Ascending aorta (tissue), 2 donors: ENCODE results near the gene AKR1C2. TPM values are rescaled to one million over a fixed set of nuclear protein-coding genes. Genes with fewer than 3 reads are reported as not detected.
"Not testable (repeated sequence)": the region's sequence is repeated elsewhere in the genome, so short reads cannot be mapped to it uniquely, and the experiment has no call there.

Experiments
- DNase-seq, 2 donors: peaks; one replicate each; pipeline ENCODE4 v3.0.0-alpha.2; 2019; ENCODE audit warnings: low spot score in 2 of 2
- H3K27ac ChIP-seq, 2 donors: fragments of 200-600 bp; sonication (generic); one replicate each; pipeline ENCODE4 v1.5.1; 2016 to 2017; ENCODE audit warnings: mild to moderate bottlenecking in 1 of 2
- H3K27me3 ChIP-seq: fragments of 200-600 bp; sonication (generic); one replicate; pipeline ENCODE4 v1.5.1; 2017
- H3K36me3 ChIP-seq, 2 donors: fragments of 200-600 bp; sonication (generic); one replicate each; pipeline ENCODE4 v1.5.1; 2016
- H3K4me1 ChIP-seq, 2 donors: fragments of 200-600 bp; sonication (generic); one replicate each; pipeline ENCODE4 v1.5.1; 2016 to 2017; ENCODE audit warnings: mild to moderate bottlenecking in 1 of 2
- H3K4me3 ChIP-seq, 2 donors: fragments of 200-600 bp; sonication (generic); one replicate each; pipeline ENCODE4 v1.5.1; 2016 to 2017; ENCODE audit warnings: mild to moderate bottlenecking in 1 of 2
- H3K9me3 ChIP-seq, 2 donors: fragments of 200-600 bp; sonication (generic); one replicate each; pipeline ENCODE4 v1.5.1; 2016
- intact Hi-C: fragments of 100-400 bp; cut with DNase I; formaldehyde crosslinking; loops from one replicate; pipeline ENCODE4 v1.15.1; 2023
- total RNA-seq: library from RNA; depleted of rRNA; stranded (reverse); fragments of >200 nt; gene quantifications from one replicate; pipeline ENCODE4 v1.1.0, GENCODE V29; 2016
- TF ChIP-seq, protein P1 (sequence below), 3 experiments: fragments of 200-600 bp in 2 of 3; fragments of 450-650 bp in 1 of 3; sonication (generic) in 2 of 3; IDR thresholded peaks; one replicate each; pipeline ENCODE4 v1.5.1; 2016 to 2019; ENCODE audit warnings: antibody characterized with exemption in 3 of 3, mild to moderate bottlenecking in 1 of 3, moderate library complexity in 1 of 3

AKR1C2 gene
- total RNA-seq, 1 donor from 2014 or later = 16.6 TPM

DNA sequence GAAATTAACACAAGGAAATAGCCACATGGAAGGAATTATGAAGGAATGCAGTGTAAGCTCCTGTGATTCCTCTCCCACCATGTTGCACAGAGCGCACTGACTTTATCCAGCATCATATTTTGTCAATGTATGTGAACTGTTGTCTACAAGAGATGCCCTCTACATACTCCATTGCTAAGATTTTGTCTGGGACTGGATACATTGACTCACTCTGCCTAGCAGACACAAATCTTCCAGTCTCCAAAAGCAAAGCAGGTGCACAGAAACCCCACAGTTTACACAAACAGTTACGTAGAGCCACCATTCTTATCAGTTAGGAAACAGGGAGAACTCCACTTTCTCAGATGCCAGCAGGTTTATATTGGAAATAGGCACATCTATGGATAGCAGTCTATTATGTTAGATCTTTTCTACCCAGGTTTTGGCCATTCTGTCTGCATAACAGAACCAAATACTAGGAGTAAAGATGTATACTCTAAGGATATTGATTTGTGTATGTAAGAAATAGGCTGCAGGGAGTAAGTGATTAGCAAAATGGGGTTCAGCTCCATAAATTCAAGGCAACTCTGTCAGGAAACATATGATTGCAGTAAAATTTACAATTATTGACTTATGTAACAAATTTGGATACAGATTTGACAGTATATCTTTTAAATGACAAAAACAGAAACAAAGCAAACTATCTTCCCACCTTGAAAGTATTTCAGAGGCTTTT lies 1.5 kb downstream of the AKR1C2 start:
- Histone ChIP-seq H3K4me3 (peak overlapping the region in 1 of 2 donors; percentile 5), H3K36me3 (no peaks in the 10 kb centered on the region), H3K9me3 (no peaks in the 10 kb centered on the region), H3K27ac (no peak overlapping the region), H3K27me3 (no peaks in the 10 kb centered on the region), H3K4me1 (no peaks in the 10 kb centered on the region)
- no peak for DNase-seq
- intact Hi-C loops = no loop called here
- TF ChIP-seq, protein P1, sequence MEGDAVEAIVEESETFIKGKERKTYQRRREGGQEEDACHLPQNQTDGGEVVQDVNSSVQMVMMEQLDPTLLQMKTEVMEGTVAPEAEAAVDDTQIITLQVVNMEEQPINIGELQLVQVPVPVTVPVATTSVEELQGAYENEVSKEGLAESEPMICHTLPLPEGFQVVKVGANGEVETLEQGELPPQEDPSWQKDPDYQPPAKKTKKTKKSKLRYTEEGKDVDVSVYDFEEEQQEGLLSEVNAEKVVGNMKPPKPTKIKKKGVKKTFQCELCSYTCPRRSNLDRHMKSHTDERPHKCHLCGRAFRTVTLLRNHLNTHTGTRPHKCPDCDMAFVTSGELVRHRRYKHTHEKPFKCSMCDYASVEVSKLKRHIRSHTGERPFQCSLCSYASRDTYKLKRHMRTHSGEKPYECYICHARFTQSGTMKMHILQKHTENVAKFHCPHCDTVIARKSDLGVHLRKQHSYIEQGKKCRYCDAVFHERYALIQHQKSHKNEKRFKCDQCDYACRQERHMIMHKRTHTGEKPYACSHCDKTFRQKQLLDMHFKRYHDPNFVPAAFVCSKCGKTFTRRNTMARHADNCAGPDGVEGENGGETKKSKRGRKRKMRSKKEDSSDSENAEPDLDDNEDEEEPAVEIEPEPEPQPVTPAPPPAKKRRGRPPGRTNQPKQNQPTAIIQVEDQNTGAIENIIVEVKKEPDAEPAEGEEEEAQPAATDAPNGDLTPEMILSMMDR (IDR thresholded peaks at IDR 0.05) = no peak

DNA sequence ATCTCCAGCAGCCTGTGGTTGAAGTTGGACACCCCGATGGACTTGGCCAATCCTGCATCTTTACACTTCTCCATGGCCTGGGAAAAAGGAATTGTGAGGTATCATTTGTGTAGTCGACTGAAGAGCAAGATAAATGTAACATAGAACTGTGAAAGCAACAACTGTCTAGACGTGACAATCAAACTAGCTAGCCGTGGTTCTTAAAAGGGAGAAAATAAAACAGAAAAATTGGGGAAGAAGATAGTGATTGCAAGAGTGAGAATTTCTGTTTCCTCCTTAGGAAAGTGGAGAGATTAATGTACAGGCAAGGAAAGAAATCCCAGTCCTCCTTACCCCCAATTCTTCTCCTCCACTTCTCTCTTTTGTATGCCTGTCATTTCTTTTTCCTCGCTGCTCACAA lies 5.0 kb downstream of the AKR1C2 start:
- intact Hi-C loops = no loop called here
- DNase-seq = no peak
- H3K36me3 ChIP-seq = no peaks in the 10 kb centered on the region
- TF ChIP-seq, protein P1 (IDR thresholded peaks at IDR 0.05) = no peak
- H3K9me3 ChIP-seq = no peaks in the 10 kb centered on the region
- H3K4me1 ChIP-seq = no peaks in the 10 kb centered on the region
- H3K27ac ChIP-seq = no peak overlapping the region
- H3K27me3 ChIP-seq = no peaks in the 10 kb centered on the region
- no peak overlapping the region for H3K4me3 ChIP-seq

DNA sequence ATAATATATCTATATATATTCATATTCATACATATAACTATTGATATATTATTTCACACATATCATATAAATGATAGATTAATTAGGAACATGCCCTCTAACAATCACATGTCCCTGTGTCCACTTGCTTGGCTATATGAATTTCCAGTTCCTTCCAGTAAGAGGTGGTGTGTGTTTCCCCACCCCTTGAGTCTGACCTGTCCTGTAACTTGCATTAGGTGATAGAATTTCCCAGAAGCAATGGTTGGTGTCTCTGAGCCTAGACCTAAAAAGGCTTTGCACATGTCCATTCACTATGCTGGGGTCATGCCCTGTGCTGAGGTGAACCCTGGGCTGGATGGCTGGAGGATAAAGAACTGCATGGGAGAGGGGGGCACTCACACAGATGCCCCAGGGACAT lies 9.4 kb downstream of the AKR1C2 start:
- H3K27me3 ChIP-seq, DNase-seq, H3K4me3 ChIP-seq, H3K27ac ChIP-seq, H3K4me1 ChIP-seq, H3K9me3 ChIP-seq, H3K36me3 ChIP-seq, intact Hi-C loops: not testable (repeated sequence)

DNA sequence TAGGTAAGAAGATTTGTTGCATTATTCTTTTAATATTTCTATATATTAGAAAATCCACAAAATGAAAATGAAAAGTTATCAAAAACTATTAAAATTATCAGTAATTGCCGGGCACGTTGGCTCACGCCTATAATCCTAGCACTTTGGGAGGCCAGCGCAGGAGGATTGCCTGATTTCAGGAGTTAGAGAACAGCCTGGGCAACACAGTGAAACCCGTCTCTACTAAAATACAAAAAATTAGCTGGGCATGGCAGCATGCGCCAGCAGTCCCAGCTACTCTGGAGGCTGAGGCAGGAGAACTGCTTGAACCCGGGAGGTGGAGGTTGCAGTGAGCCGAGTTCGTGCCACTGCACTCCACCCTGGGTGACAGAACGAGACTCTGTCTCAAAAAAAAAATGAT lies 11.1 kb downstream of the AKR1C2 start:
- H3K4me1 ChIP-seq, intact Hi-C loops, H3K4me3 ChIP-seq, H3K27me3 ChIP-seq, H3K9me3 ChIP-seq, DNase-seq, H3K27ac ChIP-seq, H3K36me3 ChIP-seq: not testable (repeated sequence)

DNA sequence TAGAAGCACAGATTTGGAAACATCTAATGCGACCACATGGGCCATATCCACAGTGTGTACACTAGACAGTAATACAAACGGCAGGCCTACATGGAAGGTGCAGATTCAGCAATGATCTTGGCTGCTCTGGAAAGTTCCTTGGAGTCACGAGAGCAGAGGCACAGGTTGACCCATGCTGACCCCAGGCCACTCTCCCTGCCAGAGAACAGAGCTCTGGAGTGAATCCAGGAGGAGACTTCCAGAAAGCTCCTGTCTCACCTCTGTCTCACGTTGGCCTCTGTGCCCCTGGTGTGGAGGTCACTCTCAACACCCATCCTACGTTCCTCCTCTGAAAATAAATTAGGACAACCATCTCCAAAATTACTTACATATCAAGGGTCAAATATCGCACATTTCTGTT lies 12.2 kb downstream of the AKR1C2 start:
- H3K27ac ChIP-seq, H3K36me3 ChIP-seq, H3K27me3 ChIP-seq, H3K4me1 ChIP-seq, intact Hi-C loops, H3K4me3 ChIP-seq, H3K9me3 ChIP-seq, DNase-seq: not testable (repeated sequence)

DNA sequence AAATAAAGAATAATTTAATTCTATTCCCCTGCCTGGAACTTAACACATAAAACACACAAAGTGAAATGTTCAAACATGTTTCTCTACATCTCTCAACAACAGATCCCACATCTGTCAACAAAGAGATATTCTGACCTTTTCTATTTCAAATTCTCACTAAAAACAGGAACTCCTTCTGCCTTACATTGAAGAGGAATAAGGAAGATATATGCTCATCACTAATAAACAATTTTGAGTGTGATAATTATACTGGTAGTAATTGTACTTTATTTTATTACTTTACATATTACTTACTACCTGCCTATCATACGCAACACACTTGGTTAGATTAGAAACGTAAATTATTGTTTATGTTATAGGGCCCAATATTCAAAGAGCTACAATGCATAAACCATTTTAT lies 13.4 kb downstream of the AKR1C2 start:
- Histone ChIP-seq H3K9me3 (no peaks in the 10 kb centered on the region), H3K36me3 (no peaks in the 10 kb centered on the region)
- intact Hi-C loops = no loop called here

DNA sequence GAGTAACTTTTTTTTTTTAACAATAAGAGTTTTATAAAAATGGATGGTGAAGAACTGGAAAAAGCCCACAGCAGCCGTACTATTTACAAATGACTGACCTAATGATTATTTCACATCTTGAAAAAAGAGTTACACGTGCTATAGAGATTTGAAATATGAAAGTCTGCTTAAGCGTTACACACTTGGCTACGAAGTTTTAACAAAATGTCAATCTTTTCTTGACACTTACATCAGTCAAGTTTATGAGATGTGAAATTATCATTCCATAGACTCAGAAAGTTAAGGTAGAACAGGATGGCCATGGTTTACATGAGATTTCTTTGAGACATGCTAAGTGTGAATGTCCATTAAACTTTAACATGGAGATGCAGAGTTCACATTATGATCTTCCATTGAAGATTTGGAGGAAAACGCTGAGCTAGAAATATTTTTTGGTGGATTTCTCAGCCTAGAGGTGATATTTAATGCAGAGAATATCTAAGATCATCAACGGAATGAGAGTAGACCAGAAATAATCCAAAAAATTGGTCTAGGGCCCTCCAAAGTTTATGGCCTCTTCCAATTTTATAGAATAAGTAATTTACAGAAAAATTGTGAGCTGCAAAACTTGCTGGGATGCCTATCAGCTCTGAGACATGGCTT lies 15.5 kb downstream of the AKR1C2 start:
- H3K9me3 ChIP-seq, H3K27me3 ChIP-seq, intact Hi-C loops, H3K4me3 ChIP-seq, H3K27ac ChIP-seq, H3K4me1 ChIP-seq, H3K36me3 ChIP-seq, DNase-seq: not testable (repeated sequence)

More for the DNA sequence above, 13.4 kb downstream of the AKR1C2 start:
- TF ChIP-seq, protein P1 (IDR thresholded peaks at IDR 0.05) = no peak
- Histone ChIP-seq H3K27ac (no peak overlapping the region), H3K4me3 (no peak overlapping the region), H3K4me1 (peaks cover 0 to 3% of the 10 kb centered on the region in 2 donors), H3K27me3 (no peaks in the 10 kb centered on the region)
- DNase-seq = no peak
